Ammon's horn (tissue), 1 donor: ENCODE measurements around the gene NOS3.

ENCODE experiments used
- DNase-seq: peaks from one replicate; pipeline ENCODE4 v3.0.0-alpha.2; 2016; ENCODE audit warnings: low spot score

NOS3 gene

GRCh38 chr7:150952331-150953050, 38.3 kb upstream of the NOS3 start:
- no peak for DNase-seq

- DNase-seq = no peak
Measured at GRCh38 chr7:150953061-150953997, 37.5 kb upstream of the NOS3 start.

GRCh38 chr7:150954201-150954985, 36.4 kb upstream of the NOS3 start:
- DNase-seq = no peak

GRCh38 chr7:150954986-150955518, 35.8 kb upstream of the NOS3 start:
- DNase-seq = no peak

- DNase-seq = no peak
Measured at GRCh38 chr7:150955519-150956394, 35.1 kb upstream of the NOS3 start.

- DNase-seq = no peak
Measured at GRCh38 chr7:150956395-150957132, 34.3 kb upstream of the NOS3 start.

- DNase-seq = no peak
Measured at GRCh38 chr7:150957133-150958020, 33.4 kb upstream of the NOS3 start.

- DNase-seq = no peak
Measured at GRCh38 chr7:150958062-150958552, 32.7 kb upstream of the NOS3 start.

- DNase-seq = no peak
Measured at GRCh38 chr7:150958597-150958996, 32.2 kb upstream of the NOS3 start.

- DNase-seq = no peak
Measured at GRCh38 chr7:150959081-150959480, 31.7 kb upstream of the NOS3 start.

GRCh38 chr7:150959739-150960734, 30.8 kb upstream of the NOS3 start:
- DNase-seq = no peak

GRCh38 chr7:150961510-150962289, 29.1 kb upstream of the NOS3 start:
- DNase-seq = no peak

- DNase-seq = no peak
Measured at GRCh38 chr7:150962290-150962552, 28.6 kb upstream of the NOS3 start.

GRCh38 chr7:150962553-150963399, 28.0 kb upstream of the NOS3 start:
- peak; percentile 74 for DNase-seq

GRCh38 chr7:150963707-150964559, 26.9 kb upstream of the NOS3 start:
- no peak for DNase-seq
